SK-N-MC (cell line): ENCODE measurements around the gene DAZAP2.

Experiments used
- EZH2 ChIP-seq: fragments of 200-600 bp; sonication (generic); IDR thresholded peaks from one replicate; pipeline ENCODE4 v1.6.1; 2017; ENCODE audit warnings: antibody characterized with exemption
- POLR2AphosphoS5 ChIP-seq: IDR thresholded peaks from 2 replicates; pipeline ENCODE4 v1.6.1; 2012; ENCODE audit warnings: mild to moderate bottlenecking, low read depth, low read length, borderline replicate concordance

- TF ChIP-seq EZH2 (no peak), POLR2AphosphoS5 (no peak)
Measured at GRCh38 chr12:51222461-51222860, 16.2 kb upstream of the DAZAP2 start.
